HG03045 (cell line): Measurements from ENCODE around the gene ATP7B.
"Not testable (repeated sequence)": the region's sequence is repeated elsewhere in the genome, so short reads cannot be mapped to it uniquely, and the experiment has no call there.

Source experiments
- ATAC-seq: cut with Tn5 transposase; IDR thresholded peaks from one replicate; pipeline ENCODE4 v1.9.1; 2021; ENCODE audit warnings: mild to moderate bottlenecking, moderate library complexity; ENCODE audit not compliant: unreplicated experiment

The ATP7B gene

GRCh38 chr13:52006523-52007245, 4.6 kb downstream of the ATP7B start:
- ATAC-seq: no peak

- no peak for ATAC-seq
Measured at GRCh38 chr13:52005841-52006522, 5.3 kb downstream of the ATP7B start.

GRCh38 chr13:52004511-52005170, 6.6 kb downstream of the ATP7B start:
- ATAC-seq: no peak

GRCh38 chr13:52003541-52003940, 7.7 kb downstream of the ATP7B start:
- ATAC-seq: no peak

- ATAC-seq: no peak
Measured at GRCh38 chr13:52002361-52002760, 8.9 kb downstream of the ATP7B start.

GRCh38 chr13:52001120-52001731, 10.0 kb downstream of the ATP7B start:
- ATAC-seq: peak; percentile 82

GRCh38 chr13:51999921-52000320, 11.3 kb downstream of the ATP7B start:
- ATAC-seq: no peak

- no peak for ATAC-seq
Measured at GRCh38 chr13:51999510-51999911, 11.7 kb downstream of the ATP7B start.

- no peak for ATAC-seq
Measured at GRCh38 chr13:51998723-51999509, 12.3 kb downstream of the ATP7B start.

- no peak for ATAC-seq
Measured at GRCh38 chr13:51997641-51998330, 13.5 kb downstream of the ATP7B start.

GRCh38 chr13:51997186-51997585, 14.1 kb downstream of the ATP7B start:
- no peak for ATAC-seq

GRCh38 chr13:51996641-51997040, 14.6 kb downstream of the ATP7B start:
- no peak for ATAC-seq

GRCh38 chr13:51995677-51996551, 15.3 kb downstream of the ATP7B start:
- ATAC-seq: no peak

GRCh38 chr13:51993713-51994112, 17.5 kb downstream of the ATP7B start:
- ATAC-seq: no peak

- ATAC-seq: no peak
Measured at GRCh38 chr13:51988988-51989618, 22.1 kb downstream of the ATP7B start.

GRCh38 chr13:51984904-51985303, 26.3 kb downstream of the ATP7B start:
- ATAC-seq: not testable (repeated sequence)

GRCh38 chr13:51983292-51983691, 28.0 kb downstream of the ATP7B start:
- ATAC-seq: not testable (repeated sequence)

- no peak for ATAC-seq
Measured at GRCh38 chr13:51981355-51981754, 29.9 kb downstream of the ATP7B start.

GRCh38 chr13:51980908-51981307, 30.3 kb downstream of the ATP7B start:
- no peak for ATAC-seq
